SK-N-SH treated with all-trans-retinoic acid at 6 μM for 48 hours (cell line): ENCODE measurements around the gene KRTAP10-3.

Experiments
- ATAC-seq: fragments of 200-7000 bp; cut with Tn5 transposase; 3 replicates; pipeline ENCODE4 v1.9.1; 2020; ENCODE audit warnings: mild to moderate bottlenecking, moderate library complexity
- ARNTL ChIP-seq: fragments of 450-650 bp; formaldehyde crosslinking; IDR thresholded peaks from 2 replicates; pipeline ENCODE4 v1.5.0; 2020; ENCODE audit warnings: low read depth, mild to moderate bottlenecking, moderate library complexity, borderline replicate concordance
- BACH2 ChIP-seq: fragments of 250-450 bp; sonication (Bioruptor Pico); IDR thresholded peaks from 2 replicates; pipeline ENCODE4 v1.9.0; 2021; ENCODE audit warnings: mild to moderate bottlenecking, borderline replicate concordance
- CSDC2 ChIP-seq: fragments of 250-450 bp; sonication (Bioruptor Pico); IDR thresholded peaks from 2 replicates; pipeline ENCODE4 v1.5.0; 2020; ENCODE audit warnings: mild to moderate bottlenecking, moderate library complexity
- ISL1 ChIP-seq: fragments of 250-450 bp; sonication (Bioruptor Pico); IDR thresholded peaks from 2 replicates; pipeline ENCODE4 v2.1.2; 2022; ENCODE audit warnings: mild to moderate bottlenecking, moderate library complexity
- OSR1 ChIP-seq: fragments of 250-450 bp; sonication (Bioruptor Pico); IDR thresholded peaks from 2 replicates; pipeline ENCODE4 v1.8.0; 2022; ENCODE audit warnings: moderate library complexity, mild to moderate bottlenecking, inconsistent platforms
- POU6F1 ChIP-seq: fragments of 250-450 bp; sonication (Bioruptor Pico); IDR thresholded peaks from 2 replicates; pipeline ENCODE4 v1.8.0; 2021; ENCODE audit warnings: low read depth, mild to moderate bottlenecking, moderate library complexity, borderline replicate concordance
- PPARA ChIP-seq: fragments of 250-450 bp; sonication (Bioruptor Pico); IDR thresholded peaks from 2 replicates; pipeline ENCODE4 v1.5.0; 2020; ENCODE audit warnings: mild to moderate bottlenecking, borderline replicate concordance
- RARB ChIP-seq: fragments of 250-450 bp; sonication (Bioruptor Pico); IDR thresholded peaks from 2 replicates; pipeline ENCODE4 v1.8.0; 2021; ENCODE audit warnings: mild to moderate bottlenecking, moderate library complexity
- TCF4 ChIP-seq: fragments of 250-450 bp; sonication (Bioruptor Pico); IDR thresholded peaks from 2 replicates; pipeline ENCODE4 v1.8.0; 2021; ENCODE audit warnings: mild to moderate bottlenecking, moderate library complexity, borderline replicate concordance
- TOX ChIP-seq: fragments of 250-450 bp; sonication (Bioruptor Pico); IDR thresholded peaks from 2 replicates; pipeline ENCODE4 v1.8.0; 2021; ENCODE audit warnings: mild to moderate bottlenecking, moderate library complexity, borderline replicate concordance
- ZC3H10 ChIP-seq: fragments of 250-450 bp; sonication (Bioruptor Pico); IDR thresholded peaks from 2 replicates; pipeline ENCODE4 v1.5.1; 2021; ENCODE audit warnings: mild to moderate bottlenecking, moderate library complexity
- ZFP30 ChIP-seq: fragments of 450-650 bp; formaldehyde crosslinking; IDR thresholded peaks from 2 replicates; pipeline ENCODE4 v1.5.0; 2022; ENCODE audit warnings: mild to moderate bottlenecking, moderate library complexity
- ZNF70 ChIP-seq: fragments of 450-650 bp; formaldehyde crosslinking; IDR thresholded peaks from 2 replicates; pipeline ENCODE4 v1.5.0; 2020; ENCODE audit warnings: mild to moderate bottlenecking, moderate library complexity
- ZNF8 ChIP-seq: fragments of 450-650 bp; formaldehyde crosslinking; IDR thresholded peaks from 2 replicates; pipeline ENCODE4 v1.5.0; 2020; ENCODE audit warnings: mild to moderate bottlenecking, moderate library complexity
- TF ChIP-seq, protein P1 (sequence below): fragments of 250-450 bp; sonication (Bioruptor Pico); IDR thresholded peaks from 2 replicates; pipeline ENCODE4 v1.8.0; 2020; ENCODE audit warnings: mild to moderate bottlenecking, moderate library complexity, borderline replicate concordance
- TF ChIP-seq, protein P2 (sequence below): fragments of 250-450 bp; sonication (Bioruptor Pico); IDR thresholded peaks from 2 replicates; pipeline ENCODE4 v1.5.1; 2021; ENCODE audit warnings: mild to moderate bottlenecking, moderate library complexity
- TF ChIP-seq, protein P3 (sequence below): fragments of 250-450 bp; sonication (Bioruptor Pico); IDR thresholded peaks from 2 replicates; pipeline ENCODE4 v1.5.1; 2020; ENCODE audit warnings: low read depth, mild to moderate bottlenecking, moderate library complexity

Gene KRTAP10-3

GRCh38 chr21:44514218-44514520, 44.4 kb downstream of the KRTAP10-3 start:
- no peak for TF ChIP-seq OSR1 (CRISPR knock-in tag)
- TF ChIP-seq BACH2 (CRISPR knock-in tag): no peak
- ATAC-seq: no peak

DNA sequence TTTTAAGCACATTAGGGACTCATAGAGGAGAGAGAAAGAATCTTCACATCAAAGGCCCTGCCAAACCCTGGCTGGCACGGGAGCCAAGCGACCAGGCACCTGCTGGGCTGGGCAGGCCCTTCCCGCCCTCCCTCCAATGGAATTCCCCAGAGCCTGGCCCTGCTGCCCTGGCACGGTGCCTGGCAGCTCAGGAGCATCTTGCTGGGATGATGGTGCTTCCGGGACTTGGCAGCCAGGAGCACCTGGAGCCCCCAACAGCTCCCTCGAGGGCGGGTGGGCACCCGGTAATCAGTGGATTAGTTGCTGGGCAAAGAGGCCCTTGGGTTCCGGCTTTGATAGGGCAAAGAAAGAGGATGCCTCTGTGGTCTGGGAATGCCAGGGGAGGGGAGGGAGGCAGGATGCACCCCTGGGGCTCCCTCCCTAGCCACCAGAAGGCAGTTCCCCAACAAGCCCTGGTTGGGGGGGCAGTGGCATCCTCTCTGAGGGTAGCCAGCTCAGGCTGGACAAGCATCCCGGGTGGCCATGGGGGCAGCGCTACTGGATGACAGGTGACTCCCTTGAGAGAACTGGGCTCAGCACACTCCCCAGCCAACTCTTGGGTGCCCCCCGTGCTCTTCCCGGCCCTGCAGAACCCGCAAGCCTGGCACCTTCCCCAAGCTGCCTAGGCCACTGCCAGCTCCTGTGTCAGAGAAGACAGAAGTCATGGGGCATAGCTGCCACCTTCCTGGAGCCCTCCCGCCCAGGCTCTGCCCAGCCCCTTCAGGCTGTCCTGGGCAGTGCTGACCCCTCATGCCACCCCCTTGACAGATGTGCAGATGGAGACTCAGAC, 45.0 kb downstream of the KRTAP10-3 start:
- no peak for TF ChIP-seq BACH2 (CRISPR knock-in tag)
- TF ChIP-seq, protein P1, sequence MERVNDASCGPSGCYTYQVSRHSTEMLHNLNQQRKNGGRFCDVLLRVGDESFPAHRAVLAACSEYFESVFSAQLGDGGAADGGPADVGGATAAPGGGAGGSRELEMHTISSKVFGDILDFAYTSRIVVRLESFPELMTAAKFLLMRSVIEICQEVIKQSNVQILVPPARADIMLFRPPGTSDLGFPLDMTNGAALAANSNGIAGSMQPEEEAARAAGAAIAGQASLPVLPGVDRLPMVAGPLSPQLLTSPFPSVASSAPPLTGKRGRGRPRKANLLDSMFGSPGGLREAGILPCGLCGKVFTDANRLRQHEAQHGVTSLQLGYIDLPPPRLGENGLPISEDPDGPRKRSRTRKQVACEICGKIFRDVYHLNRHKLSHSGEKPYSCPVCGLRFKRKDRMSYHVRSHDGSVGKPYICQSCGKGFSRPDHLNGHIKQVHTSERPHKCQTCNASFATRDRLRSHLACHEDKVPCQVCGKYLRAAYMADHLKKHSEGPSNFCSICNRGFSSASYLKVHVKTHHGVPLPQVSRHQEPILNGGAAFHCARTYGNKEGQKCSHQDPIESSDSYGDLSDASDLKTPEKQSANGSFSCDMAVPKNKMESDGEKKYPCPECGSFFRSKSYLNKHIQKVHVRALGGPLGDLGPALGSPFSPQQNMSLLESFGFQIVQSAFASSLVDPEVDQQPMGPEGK (CRISPR knock-in tag): no peak
- no peak for ATAC-seq

DNA sequence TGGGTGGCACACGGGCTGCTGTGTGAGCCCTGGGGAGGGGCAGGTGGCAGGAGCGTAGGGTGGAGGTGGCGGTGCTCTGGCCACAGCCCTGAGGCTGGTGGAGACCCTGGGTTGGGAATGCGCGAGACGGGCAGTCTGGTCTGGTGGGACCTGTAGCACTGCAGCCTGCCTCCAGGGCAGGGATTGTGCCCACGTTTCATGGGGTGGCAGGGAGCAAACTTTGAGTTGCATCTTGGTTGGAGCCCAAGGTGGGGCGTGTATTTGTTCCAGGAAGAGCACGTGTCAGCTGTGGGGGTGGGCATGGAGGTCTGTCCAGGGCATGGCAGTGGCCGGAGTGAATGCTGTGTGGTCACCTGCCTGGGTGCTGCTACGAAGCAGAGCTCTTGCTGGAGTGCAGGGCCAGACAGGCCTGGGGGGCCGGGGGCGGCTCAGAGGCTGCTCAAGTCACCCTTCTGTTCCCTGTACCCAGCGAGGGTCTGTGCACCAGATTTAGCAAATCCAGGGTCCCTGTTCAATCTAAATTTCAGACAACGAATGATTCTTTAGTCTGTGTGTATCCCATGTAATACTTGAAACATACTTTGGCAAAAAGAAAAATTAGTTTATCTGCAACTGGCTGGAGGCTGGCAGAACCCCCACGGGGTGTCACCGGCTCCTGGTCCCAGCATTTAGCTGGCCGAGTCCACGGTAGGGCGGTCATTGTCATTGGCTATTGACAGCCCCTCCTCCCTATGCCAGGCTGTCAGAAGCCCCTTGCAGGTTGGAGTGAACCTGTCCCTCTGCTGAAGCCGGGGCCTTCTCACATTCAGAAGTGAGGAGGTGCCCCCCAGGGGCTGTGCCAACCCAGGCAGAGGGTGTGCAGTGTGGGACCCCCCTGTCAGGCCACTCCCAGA, 45.9 kb downstream of the KRTAP10-3 start:
- no peak for ATAC-seq
- no peak for TF ChIP-seq ZNF8
- no peak for TF ChIP-seq CSDC2
- TF ChIP-seq RARB: no peak
- TF ChIP-seq, protein P2, sequence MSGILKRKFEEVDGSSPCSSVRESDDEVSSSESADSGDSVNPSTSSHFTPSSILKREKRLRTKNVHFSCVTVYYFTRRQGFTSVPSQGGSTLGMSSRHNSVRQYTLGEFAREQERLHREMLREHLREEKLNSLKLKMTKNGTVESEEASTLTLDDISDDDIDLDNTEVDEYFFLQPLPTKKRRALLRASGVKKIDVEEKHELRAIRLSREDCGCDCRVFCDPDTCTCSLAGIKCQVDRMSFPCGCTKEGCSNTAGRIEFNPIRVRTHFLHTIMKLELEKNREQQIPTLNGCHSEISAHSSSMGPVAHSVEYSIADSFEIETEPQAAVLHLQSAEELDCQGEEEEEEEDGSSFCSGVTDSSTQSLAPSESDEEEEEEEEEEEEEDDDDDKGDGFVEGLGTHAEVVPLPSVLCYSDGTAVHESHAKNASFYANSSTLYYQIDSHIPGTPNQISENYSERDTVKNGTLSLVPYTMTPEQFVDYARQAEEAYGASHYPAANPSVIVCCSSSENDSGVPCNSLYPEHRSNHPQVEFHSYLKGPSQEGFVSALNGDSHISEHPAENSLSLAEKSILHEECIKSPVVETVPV (CRISPR knock-in tag): no peak
- TF ChIP-seq ZNF70 (CRISPR knock-in tag): no peak
- TF ChIP-seq, protein P1 (CRISPR knock-in tag): no peak
- TF ChIP-seq BACH2 (CRISPR knock-in tag): no peak
- TF ChIP-seq TOX (CRISPR knock-in tag): no peak
- no peak for TF ChIP-seq ZFP30 (CRISPR knock-in tag)
- TF ChIP-seq ISL1: no peak
- TF ChIP-seq, protein P3, sequence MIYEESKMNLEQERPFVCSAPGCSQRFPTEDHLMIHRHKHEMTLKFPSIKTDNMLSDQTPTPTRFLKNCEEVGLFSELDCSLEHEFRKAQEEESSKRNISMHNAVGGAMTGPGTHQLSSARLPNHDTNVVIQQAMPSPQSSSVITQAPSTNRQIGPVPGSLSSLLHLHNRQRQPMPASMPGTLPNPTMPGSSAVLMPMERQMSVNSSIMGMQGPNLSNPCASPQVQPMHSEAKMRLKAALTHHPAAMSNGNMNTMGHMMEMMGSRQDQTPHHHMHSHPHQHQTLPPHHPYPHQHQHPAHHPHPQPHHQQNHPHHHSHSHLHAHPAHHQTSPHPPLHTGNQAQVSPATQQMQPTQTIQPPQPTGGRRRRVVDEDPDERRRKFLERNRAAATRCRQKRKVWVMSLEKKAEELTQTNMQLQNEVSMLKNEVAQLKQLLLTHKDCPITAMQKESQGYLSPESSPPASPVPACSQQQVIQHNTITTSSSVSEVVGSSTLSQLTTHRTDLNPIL: no peak
- TF ChIP-seq POU6F1 (CRISPR knock-in tag): no peak
- TF ChIP-seq ZC3H10: no peak

- TF ChIP-seq ISL1 (no peak), PPARA (CRISPR knock-in tag) (no peak), TOX (CRISPR knock-in tag) (no peak), RARB (no peak), ARNTL (CRISPR knock-in tag) (no peak), ZNF8 (no peak), BACH2 (CRISPR knock-in tag) (no peak), TCF4 (CRISPR knock-in tag) (no peak)
- TF ChIP-seq, protein P2 (CRISPR knock-in tag): no peak
- TF ChIP-seq, protein P3: no peak
- ATAC-seq: no peak
Measured at GRCh38 chr21:44511938-44512275, 46.7 kb downstream of the KRTAP10-3 start.
